Inflammatory macrophage (primary cell): Measurements from ENCODE around the gene MEP1A.
"Not testable (repeated sequence)": the region's sequence is repeated elsewhere in the genome, so short reads cannot be mapped to it uniquely, and the experiment has no call there.

Experiments used
- DNase-seq, 2 donors: peaks; one replicate each; pipeline ENCODE4 v3.0.0-alpha.2; 2020 to 2022
- total RNA-seq, 18 experiments: gene quantifications; one replicate each; lab custom pipeline; 2026; ENCODE audit warnings: mixed read lengths in 6 of 18, inconsistent platforms in 2 of 18; lab: John Stamatoyannopoulos, UW

The MEP1A gene
- 1.0 to 12.0 (median 2.9) reads per million in 18 experiments for total RNA-seq

DNA sequence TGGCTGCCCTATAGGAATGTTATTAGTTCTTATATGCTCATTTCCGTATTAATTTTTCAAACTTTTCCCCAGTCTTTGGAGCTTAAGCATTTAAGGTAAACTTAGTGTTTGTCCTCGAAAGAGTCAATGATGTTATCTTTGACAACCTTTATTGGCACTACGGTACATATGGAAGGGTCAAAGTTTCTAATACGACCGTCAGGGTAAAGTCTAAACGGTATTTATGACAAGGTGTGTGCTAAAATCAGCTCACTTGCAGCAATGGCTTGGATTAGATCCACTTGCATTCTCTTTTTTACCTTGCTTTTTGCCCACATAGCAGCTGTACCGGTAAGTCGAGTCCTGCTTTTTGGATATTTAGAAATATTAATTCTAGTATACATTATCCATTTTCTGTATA is at the start of gene MEP1A:
Gene MEP1A (plus strand): TSS at position 252 of the 400 bp plus-strand sequence. CDS start 10 bp downstream, at position 262.
- no peak for DNase-seq

DNA sequence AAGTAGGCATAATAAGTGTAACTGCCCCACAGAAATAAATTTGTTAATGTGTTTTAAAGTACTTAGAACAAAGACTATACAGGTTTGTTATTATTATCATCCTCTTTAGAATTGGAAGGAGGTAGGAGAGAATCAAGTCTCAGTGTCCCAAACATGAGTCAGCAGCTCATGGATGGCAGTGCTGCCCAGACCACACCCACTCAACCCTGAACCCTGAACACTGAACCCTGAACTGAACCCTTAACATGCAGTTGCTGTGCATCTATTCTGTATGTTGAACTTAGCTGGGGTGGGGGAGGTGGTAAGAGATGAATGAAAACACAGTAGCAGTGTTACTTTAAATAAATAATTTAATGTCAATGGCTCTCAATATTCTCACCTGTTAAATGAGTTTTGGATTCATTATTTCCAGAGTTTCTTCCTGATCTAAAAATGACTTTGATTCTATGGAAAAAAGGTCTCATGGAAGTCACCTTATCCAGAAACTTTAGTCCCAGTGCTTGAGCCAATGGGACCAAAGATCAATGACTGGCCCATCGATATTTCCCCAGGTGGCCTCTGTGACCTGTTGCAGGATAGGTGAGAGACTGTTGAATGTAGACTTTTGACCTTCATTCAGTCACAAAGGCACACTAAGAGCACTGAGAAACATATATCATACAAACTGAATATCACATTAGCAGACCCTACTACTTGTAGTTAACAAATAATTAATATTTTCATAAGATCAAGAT is 49.6 kb upstream of the MEP1A start:
- no peak for DNase-seq

GRCh38 chr6:46744159-46744725 is 48.9 kb upstream of the MEP1A start:
- DNase-seq, result peak in 1 of 2 donors; percentile 2

DNA sequence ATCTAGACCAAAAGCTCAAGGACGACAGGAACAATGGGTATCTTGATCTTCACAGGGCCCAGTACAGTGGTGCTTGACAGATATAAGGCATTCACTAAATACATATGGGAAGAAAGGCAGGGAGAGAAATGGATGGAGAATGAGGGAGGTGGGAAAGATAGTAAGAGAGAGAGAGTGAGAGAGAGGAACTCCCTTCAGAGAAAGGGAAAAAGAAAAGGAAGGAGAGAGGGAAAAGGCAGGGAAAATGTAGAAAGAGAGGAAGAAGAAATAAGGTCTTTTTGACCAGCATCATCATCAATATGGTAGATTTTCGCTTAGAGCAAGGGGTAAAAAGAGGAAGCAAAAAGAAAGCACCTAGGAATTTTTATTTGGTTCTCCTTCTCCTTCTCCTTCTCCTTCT is 47.2 kb upstream of the MEP1A start:
- no peak for DNase-seq

GRCh38 chr6:46746696-46747095 is 46.5 kb upstream of the MEP1A start, which contains the start of gene ANKRD66:
TSS of gene ANKRD66 (plus strand) at chr6:46746933. CDS start at chr6:46751949, 5,016 bp downstream.
- DNase-seq, result no peak

GRCh38 chr6:46748940-46749503 is 44.2 kb upstream of the MEP1A start:
- no peak for DNase-seq

DNA sequence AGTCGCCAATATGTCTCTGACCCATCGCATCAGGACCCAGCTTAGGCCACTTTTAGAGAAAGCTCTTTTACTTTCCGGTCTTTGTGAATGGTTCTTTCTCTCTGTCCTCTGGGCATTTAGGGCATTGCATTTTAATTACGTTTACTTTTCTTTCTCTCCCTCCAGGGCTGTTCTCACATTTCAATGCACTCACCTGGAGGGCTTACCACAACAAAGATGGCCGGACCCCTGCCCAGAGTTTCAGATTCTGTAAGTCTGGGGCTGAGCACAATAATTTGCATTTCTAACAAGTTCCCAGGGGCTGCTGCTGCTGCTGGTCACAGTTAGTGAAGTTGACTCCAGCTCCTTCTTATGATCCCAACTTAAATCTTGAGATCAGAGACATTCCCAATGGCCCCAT is 43.5 kb upstream of the MEP1A start:
- DNase-seq, result no peak

DNA sequence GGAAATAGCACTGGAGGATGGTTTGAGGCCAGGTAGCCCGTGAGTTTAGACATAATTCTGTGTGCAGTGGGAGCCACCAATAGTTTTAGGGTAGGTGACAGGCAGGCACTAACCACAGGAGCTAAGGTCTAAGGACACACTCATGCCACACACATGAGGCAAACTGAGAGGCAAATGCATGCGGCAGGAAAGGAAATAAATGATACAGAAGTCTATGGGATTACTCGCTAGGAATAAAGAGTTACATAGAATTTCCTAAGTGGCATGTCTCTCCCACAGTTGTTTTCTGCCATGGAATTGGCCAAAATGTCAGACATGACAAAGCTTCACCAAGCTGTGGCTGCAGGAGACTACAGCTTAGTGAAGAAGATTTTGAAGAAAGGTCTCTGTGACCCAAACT is 41.5 kb upstream of the MEP1A start:
- DNase-seq, result no peak

GRCh38 chr6:46755865-46756264 is 37.3 kb upstream of the MEP1A start:
- DNase-seq, result no peak

DNA sequence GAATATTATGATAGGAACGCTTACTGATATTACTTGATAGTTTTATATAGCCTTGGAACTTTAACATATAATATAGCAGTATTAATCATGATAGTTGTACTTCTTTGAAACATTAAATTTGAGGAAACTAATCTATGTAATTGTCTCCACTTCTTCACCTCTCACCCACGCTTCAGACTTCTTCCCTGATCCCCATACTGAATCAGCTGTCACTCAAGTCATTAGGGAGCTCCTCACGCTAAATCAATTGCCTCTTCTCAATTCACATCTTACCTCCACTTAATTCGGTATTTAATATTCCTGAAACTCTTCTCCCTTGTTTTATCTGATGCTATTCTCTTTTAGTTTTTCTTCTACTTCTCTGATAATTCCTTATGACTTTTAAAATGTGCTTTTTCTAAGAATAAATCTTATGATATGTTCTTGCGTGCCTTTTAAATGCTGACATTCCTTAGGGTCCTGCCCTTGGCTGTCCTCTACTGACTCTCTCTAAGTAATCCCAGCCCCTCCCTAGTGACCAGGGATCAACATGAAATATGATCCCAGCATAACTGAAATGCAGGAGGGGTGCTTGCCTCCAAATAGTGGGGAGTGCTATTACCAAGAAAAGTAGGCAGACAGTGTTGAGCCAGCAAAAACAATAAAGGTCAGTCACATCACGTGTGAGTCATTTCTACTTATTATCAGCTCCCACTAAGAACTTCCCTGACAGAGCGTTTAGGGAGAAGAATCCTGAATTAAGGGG is 36.5 kb upstream of the MEP1A start:
- DNase-seq, result peak; percentile 67 to 81

DNA sequence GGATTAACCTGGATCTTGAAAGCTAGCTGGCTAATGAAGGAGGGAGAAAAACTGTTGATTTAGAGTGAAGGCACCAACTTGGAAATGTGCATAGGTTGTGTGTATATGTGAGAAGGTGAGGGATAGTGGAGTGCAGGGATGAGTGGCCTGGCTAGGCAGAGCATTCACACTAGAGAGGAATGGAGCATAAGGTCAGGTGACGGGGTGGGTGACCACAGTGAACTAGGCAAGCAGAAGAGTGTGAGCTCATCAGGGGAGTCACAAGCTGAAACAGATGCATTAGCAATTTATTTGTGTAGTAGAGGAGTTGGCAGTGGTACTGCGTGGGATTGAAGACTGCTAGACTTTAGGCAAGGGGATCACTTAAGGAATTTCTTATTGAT is 36.0 kb upstream of the MEP1A start:
- DNase-seq, result peak; percentile 70 to 89

GRCh38 chr6:46758960-46759753 is 34.0 kb upstream of the MEP1A start:
- no peak for DNase-seq

DNA sequence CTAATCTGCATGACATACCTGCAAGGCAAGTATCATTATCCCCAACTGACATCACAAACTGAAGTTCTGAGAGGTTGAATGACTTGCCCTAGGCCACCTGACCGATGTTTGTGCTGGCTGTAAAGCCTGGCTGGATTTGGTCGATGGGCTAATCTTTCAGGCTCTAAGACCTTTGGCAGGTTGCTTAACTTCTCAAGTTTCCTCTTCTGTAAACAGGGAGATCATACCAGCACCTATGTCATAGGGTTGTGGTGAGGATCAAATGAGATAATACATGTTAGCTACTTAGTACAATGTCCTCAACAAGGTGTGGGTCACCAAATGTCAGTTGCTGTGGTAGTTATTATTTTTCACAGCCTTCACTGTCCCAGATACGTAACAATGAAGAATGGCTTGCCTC is 32.3 kb upstream of the MEP1A start:
- peak; percentile 49 to 66 for DNase-seq

DNA sequence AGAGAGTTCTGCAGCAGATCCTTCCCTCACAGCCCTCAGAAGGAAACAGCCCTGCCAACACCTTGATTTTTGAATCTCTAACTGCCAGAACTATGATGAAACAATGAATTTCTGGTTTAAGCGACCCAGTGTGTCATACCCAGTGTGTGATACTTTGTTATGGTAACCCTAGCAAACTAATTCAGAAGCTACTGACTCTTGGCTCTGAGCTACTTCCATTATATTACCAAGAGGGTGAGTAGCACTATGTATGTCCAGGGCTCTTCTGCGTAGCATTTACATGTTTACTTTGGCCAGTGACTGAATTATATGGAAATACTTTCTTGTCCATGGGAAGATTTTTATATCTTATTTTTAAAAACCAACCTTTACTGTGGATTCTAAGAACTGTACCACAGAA is 29.7 kb upstream of the MEP1A start:
- DNase-seq, result no peak

DNA sequence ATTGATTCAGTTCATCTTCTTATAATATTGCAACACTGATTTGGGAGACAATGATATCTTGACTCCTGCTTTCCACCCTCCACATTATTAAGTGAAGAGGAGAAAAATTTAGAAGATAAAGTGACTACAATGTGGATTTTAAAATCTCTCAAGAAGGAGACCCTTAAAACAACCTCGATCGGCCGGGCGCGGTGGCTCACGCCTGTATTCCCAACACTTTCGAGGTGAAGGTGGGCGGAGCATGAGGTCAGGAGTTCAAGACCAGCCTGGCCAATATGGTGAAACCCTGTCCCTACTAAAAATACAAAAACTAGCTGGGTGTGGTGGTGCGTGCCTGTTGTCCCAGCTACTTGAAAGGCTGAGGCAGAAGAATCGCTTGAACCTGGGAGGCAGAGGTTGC is 28.9 kb upstream of the MEP1A start:
- not testable (repeated sequence) for DNase-seq

GRCh38 chr6:46764961-46765360 is 28.2 kb upstream of the MEP1A start:
- no peak for DNase-seq

DNA sequence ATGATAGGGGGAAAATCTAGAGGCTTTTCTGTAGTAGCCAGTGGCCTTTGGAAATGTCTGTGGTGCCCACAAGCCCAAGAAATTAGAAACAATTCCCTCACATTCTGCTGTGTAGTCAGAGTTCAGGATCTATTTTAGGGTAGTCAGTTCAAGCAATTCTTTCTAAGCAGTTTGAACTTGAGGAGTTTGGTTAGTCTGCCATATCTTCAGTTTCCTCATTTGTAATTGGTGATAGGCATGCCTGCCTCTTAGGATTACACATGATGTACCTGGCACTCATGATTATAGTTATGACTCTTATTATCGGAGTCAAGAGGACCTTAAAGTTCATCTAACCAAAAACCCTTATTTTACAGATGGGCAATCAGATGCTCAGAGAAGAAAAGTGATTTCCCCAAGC is 21.2 kb upstream of the MEP1A start:
- DNase-seq, result peak; percentile 55 to 56

DNA sequence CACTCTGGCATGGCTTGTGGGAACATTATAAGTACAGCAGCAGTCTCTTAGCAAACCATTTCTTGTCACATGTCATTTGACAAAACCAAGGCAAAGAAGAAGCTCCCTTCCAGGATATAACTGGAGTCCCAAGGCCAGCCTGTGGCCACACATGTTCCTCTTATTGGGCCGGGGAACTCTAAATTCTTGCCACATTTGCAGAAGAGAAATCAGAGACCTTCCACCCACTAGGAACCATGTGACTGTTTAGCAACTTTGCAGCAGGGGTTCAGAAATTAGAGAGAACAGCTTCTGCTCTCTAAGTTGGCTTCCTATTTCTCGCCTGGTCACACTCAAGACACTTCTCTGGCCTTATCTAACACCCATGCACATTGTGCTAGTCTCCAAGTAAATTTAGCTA is 20.4 kb upstream of the MEP1A start:
- peak; percentile 99 for DNase-seq

DNA sequence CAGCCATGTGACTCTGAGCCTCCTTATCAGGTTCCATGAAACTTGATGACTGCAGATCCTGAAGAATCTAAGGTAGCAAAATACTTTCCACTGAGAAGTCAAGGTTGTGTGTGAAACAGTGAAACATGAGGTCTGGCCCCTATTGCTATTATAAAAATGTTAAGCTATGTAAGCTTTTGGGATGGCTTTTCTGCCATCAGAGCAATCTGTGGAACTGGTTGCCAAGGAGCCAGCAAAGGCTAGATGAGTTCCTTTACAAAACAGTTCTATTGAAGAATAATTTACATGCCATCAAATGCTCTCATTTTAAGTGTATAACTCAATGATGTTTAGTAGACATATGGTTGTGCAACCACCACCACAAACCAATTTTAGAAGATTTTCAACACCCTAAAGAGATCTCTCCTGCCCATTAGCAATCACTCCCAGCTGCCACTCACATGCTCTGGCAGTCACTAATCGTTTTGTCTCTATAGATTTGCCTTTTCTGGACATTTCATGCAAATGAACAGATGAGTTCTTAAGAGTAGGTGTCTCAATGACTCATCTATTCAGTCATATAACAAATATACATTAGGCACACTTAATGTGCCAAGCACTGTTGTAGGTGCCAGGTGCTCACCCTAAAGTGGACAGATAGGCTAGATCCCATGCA is 19.9 kb upstream of the MEP1A start:
- peak; percentile 87 to 90 for DNase-seq

DNA sequence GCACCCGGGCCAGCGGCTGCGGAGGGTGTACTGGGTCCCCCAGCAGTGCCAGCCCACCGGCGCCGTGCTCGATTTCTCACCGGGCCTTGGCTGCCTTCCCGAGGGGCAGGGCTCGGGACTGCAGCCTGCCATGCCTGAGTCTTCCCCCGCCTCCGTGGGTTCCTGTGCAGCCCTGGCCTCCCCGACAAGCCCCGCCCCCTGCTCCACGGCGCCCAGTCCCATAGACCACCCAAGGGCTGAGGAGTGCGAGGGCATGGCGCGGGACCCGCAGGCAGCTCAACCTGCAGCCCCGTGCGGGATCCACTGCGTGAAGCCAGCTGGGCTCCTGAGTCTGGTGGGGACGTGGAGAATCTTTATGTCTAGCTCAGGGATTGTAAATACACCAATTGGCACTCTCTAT is 18.5 kb upstream of the MEP1A start:
- DNase-seq, result not testable (repeated sequence)

- DNase-seq, result no peak
Measured at GRCh38 chr6:46776070-46776712, 17.0 kb upstream of the MEP1A start.
